GM21737 (cell line): Measurements from ENCODE around the gene CDH4.

Source experiments
- ATAC-seq: cut with Tn5 transposase; IDR thresholded peaks from one replicate; pipeline ENCODE4 v1.9.1; 2021; ENCODE audit warnings: mild to moderate bottlenecking, moderate library complexity; ENCODE audit not compliant: unreplicated experiment

Gene CDH4

GRCh38 chr20:61907081-61907891 lies 655.2 kb downstream of the CDH4 start:
- ATAC-seq = no peak

- ATAC-seq = no peak
These were observed 656.3 kb downstream of the CDH4 start for GRCh38 chr20:61908057-61909026.

- ATAC-seq = no peak
These were observed 657.0 kb downstream of the CDH4 start for GRCh38 chr20:61909028-61909427.

GRCh38 chr20:61909821-61910220 lies 657.8 kb downstream of the CDH4 start:
- no peak for ATAC-seq

GRCh38 chr20:61911824-61912223 lies 659.8 kb downstream of the CDH4 start:
- ATAC-seq = no peak

- peak; percentile 67 for ATAC-seq
These were observed 660.8 kb downstream of the CDH4 start for GRCh38 chr20:61912665-61913422.

- ATAC-seq = no peak
These were observed 661.6 kb downstream of the CDH4 start for GRCh38 chr20:61913423-61914225.

GRCh38 chr20:61915101-61915500 lies 663.0 kb downstream of the CDH4 start:
- ATAC-seq = no peak

- no peak for ATAC-seq
These were observed 664.3 kb downstream of the CDH4 start for GRCh38 chr20:61916318-61916891.

GRCh38 chr20:61917474-61918145 lies 665.5 kb downstream of the CDH4 start:
- no peak for ATAC-seq

GRCh38 chr20:61918548-61918947 lies 666.5 kb downstream of the CDH4 start:
- ATAC-seq = no peak

GRCh38 chr20:61919239-61919638 lies 667.2 kb downstream of the CDH4 start:
- no peak for ATAC-seq

- ATAC-seq = no peak
These were observed 667.8 kb downstream of the CDH4 start for GRCh38 chr20:61919675-61920365.

- ATAC-seq = no peak
These were observed 670.4 kb downstream of the CDH4 start for GRCh38 chr20:61922411-61922810.

GRCh38 chr20:61922936-61923335 lies 670.9 kb downstream of the CDH4 start:
- no peak for ATAC-seq

- no peak for ATAC-seq
These were observed 671.5 kb downstream of the CDH4 start for GRCh38 chr20:61923371-61924166.

- ATAC-seq = no peak
These were observed 672.3 kb downstream of the CDH4 start for GRCh38 chr20:61924211-61924857.
